ENCODE data around the gene SEMA3B. TPM values are rescaled to one million over a fixed set of nuclear protein-coding genes. Genes with fewer than 3 reads are reported as not detected.

The SEMA3B gene
- total RNA-seq, 4 donors from 2014 or later, result 59.5 to 423 (median 122) TPM

DNA sequence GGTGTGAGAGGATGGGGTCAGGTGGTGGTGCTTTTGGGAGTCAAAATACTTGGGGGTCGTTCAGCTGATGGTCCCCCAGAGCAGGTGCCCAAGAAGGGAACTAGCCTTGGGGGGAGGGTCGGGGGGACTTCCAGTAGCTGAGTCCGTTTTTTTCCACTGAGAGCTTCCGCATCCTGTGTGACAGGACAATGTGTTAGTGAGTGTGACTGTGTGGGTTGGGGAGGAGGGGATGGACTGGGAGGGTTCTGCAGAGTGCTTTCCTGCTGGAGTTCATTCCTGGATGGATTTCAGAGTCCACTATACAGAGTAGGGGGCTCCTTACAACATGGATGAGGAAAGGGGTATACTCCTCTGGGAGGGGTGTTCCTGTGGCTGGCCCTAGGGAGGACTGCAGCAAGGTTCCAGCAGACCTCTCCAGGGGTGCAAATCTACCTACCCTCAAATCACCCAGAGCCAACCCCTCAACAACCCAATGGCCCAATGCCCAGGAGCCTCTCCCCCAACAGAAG lies 54.2 kb downstream of the SEMA3B start:
- Histone ChIP-seq H3K36me3 (no peaks in the 10 kb centered on the region), H3K27me3 (no peaks in the 10 kb centered on the region), H3K4me3 (no peak overlapping the region), H3K9me3 (no peaks in the 10 kb centered on the region), H3K4me1 (peaks cover 21 to 62% (median 50%) of the 10 kb centered on the region in 4 donors), H3K27ac (peak overlapping the region; percentile 92 to 94 (median 92))
- in situ Hi-C loops (cut with MboI; ENCODE audit: low pct_ligation_motif_present in 1 of 4, low pct_unique_long_range_greater_than_20kb in 1 of 4, low sequenced_read_pairs in 3 of 4), result no loop called here
- WGBS, 2 donors (ENCODE audit: low coverage in 1 of 2), result 45 to 46% methylated on average over 4 of the region's 4 CpGs
- DNase-seq, result no peak
- intact Hi-C loops (cut with DNase I; ENCODE audit: low total_unique reads), result no loop called here
- TF ChIP-seq, protein P1, sequence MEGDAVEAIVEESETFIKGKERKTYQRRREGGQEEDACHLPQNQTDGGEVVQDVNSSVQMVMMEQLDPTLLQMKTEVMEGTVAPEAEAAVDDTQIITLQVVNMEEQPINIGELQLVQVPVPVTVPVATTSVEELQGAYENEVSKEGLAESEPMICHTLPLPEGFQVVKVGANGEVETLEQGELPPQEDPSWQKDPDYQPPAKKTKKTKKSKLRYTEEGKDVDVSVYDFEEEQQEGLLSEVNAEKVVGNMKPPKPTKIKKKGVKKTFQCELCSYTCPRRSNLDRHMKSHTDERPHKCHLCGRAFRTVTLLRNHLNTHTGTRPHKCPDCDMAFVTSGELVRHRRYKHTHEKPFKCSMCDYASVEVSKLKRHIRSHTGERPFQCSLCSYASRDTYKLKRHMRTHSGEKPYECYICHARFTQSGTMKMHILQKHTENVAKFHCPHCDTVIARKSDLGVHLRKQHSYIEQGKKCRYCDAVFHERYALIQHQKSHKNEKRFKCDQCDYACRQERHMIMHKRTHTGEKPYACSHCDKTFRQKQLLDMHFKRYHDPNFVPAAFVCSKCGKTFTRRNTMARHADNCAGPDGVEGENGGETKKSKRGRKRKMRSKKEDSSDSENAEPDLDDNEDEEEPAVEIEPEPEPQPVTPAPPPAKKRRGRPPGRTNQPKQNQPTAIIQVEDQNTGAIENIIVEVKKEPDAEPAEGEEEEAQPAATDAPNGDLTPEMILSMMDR (IDR thresholded peaks at IDR 0.05), result no peak
- TF ChIP-seq EP300 (IDR thresholded peaks at IDR 0.05; ENCODE audit: low read depth), result no peak
- TF ChIP-seq POLR2A (IDR thresholded peaks at IDR 0.05), result no peak
- no peak for TF ChIP-seq POLR2AphosphoS5 (IDR thresholded peaks at IDR 0.05)

DNA sequence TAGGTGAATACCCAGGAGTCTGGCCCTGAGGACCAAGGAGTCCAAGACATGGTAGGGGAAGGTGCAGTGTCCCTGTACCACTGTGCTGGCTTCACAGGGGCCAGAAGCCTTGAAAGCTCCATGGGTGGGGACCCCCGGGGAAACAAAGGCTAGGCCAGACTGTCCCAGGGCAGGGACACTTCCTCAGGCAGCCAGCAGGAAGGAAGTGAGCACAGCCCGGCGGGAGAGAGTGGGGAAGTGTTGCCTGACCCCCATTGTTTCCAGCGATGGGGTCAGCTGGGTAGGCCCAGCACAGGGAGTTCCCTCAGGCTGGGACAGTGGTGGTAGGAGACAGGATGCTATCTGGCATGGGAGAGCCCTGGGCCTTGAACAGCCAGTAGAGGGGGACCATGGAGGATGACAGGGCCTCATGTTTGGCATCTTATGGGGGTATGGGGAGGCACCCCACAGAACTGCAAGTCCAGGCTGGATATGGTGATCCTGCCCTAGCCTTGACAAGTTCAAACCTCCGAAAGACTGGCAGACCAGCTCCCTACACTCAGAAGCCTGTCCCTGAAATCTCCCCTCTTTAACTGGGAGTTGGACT lies 54.8 kb downstream of the SEMA3B start:
- Histone ChIP-seq H3K4me1 (peaks cover 18 to 60% (median 49%) of the 10 kb centered on the region in 4 donors), H3K36me3 (no peaks in the 10 kb centered on the region), H3K27ac (peak overlapping the region; percentile 92 to 94 (median 92)), H3K4me3 (no peak overlapping the region), H3K27me3 (no peaks in the 10 kb centered on the region), H3K9me3 (no peaks in the 10 kb centered on the region)
- WGBS, 2 donors (ENCODE audit: low coverage in 1 of 2), result 33 to 67% methylated on average over 1 to 5 of the region's 5 CpGs
- TF ChIP-seq POLR2AphosphoS5 (IDR thresholded peaks at IDR 0.05) (peak in 1 of 3 donors; percentile 45), POLR2A (IDR thresholded peaks at IDR 0.05) (no peak), EP300 (IDR thresholded peaks at IDR 0.05; ENCODE audit: low read depth) (no peak)
- in situ Hi-C loops (cut with MboI; ENCODE audit: low pct_ligation_motif_present in 1 of 4, low pct_unique_long_range_greater_than_20kb in 1 of 4, low sequenced_read_pairs in 3 of 4), result no loop called here
- DNase-seq, result no peak
- intact Hi-C loops (cut with DNase I; ENCODE audit: low total_unique reads), result no loop called here

DNA sequence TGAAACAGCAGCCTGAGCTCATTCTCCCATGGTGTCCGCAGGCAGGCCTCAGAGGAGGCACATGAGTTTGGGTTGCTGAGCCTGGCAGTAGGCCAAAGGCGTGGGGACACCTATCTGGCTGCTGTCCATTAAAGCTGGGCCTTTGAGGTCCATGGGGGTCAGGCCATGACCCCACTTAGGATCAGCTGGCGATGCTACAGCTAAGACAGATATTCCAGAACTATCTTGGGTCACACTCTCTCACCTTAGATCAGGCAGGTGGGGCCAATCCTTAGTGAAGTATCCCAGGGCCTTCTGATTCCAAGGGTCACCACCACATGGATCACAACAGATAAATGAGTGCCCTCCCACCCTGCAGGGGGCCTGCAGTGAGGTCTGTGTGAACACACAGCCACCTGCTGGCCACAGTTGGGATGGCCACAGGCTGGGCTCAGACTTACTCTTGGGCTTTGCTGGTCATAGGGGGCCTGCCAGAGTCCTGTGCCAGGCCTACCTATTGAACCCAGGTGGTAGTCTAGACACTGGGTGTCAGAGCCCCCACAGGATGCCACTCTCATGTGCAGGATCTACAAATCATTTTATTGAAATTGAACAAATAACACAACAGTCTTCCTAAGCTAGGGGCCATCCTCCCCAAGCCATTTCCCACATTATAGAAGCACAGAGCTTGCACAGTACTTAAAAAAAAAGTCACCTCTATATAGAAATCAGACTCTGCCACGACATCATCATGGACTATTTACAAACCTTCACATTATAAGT lies 55.6 kb downstream of the SEMA3B start:
- WGBS, 2 donors (ENCODE audit: low coverage in 1 of 2), result 13 to 48% methylated on average over 1 to 4 of the region's 4 CpGs
- Histone ChIP-seq H3K27ac (peak overlapping the region; percentile 92 to 94 (median 92)), H3K4me1 (peaks cover 18 to 56% (median 44%) of the 10 kb centered on the region in 4 donors), H3K9me3 (no peaks in the 10 kb centered on the region), H3K36me3 (peaks cover 0 to 1% (median 0%) of the 10 kb centered on the region in 4 donors), H3K4me3 (no peak overlapping the region), H3K27me3 (no peaks in the 10 kb centered on the region)
- intact Hi-C loops (cut with DNase I; ENCODE audit: low total_unique reads) (no loop called here), in situ Hi-C loops (cut with MboI; ENCODE audit: low pct_ligation_motif_present in 1 of 4, low pct_unique_long_range_greater_than_20kb in 1 of 4, low sequenced_read_pairs in 3 of 4) (no loop called here)
- TF ChIP-seq EP300 (IDR thresholded peaks at IDR 0.05; ENCODE audit: low read depth) (no peak), POLR2AphosphoS5 (IDR thresholded peaks at IDR 0.05) (no peak)
- TF ChIP-seq, protein P1 (IDR thresholded peaks at IDR 0.05), result peak; percentile 77 to 89 (median 81)
- DNase-seq, result peak; percentile 65

DNA sequence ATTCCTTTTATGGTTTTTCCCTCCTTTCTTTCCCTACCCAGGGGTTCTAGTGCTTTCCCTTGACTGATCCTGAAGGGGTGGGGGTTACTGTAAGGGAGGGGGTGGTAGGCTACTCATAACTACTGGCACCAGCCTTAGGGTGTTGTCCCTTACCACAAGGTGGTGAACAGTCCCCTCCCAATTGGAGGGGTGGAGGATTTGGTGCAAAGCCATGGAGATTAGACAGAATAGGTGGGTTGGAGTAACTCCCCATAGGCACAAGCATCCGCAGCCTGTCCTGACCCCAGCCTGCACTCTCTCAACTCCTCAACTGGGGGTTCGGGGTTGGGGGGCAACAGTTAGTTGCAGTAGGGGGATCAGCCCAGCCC lies 56.1 kb downstream of the SEMA3B start:
- no peak for DNase-seq
- Histone ChIP-seq H3K36me3 (peaks cover 0 to 7% (median 0%) of the 10 kb centered on the region in 4 donors), H3K4me3 (no peak overlapping the region), H3K9me3 (no peaks in the 10 kb centered on the region), H3K27ac (no peak overlapping the region), H3K27me3 (no peaks in the 10 kb centered on the region), H3K4me1 (peaks cover 15 to 50% (median 39%) of the 10 kb centered on the region in 4 donors)
- in situ Hi-C loops (cut with MboI; ENCODE audit: low pct_ligation_motif_present in 1 of 4, low pct_unique_long_range_greater_than_20kb in 1 of 4, low sequenced_read_pairs in 3 of 4) (no loop called here), intact Hi-C loops (cut with DNase I; ENCODE audit: low total_unique reads) (no loop called here)
- 93% methylated on average over 2 of the region's 2 CpGs; no CpG with 5 or more reads in 1 of the 2 donors for WGBS, 2 donors (ENCODE audit: low coverage in 1 of 2)
- no peak for TF ChIP-seq EP300 (IDR thresholded peaks at IDR 0.05; ENCODE audit: low read depth)

DNA sequence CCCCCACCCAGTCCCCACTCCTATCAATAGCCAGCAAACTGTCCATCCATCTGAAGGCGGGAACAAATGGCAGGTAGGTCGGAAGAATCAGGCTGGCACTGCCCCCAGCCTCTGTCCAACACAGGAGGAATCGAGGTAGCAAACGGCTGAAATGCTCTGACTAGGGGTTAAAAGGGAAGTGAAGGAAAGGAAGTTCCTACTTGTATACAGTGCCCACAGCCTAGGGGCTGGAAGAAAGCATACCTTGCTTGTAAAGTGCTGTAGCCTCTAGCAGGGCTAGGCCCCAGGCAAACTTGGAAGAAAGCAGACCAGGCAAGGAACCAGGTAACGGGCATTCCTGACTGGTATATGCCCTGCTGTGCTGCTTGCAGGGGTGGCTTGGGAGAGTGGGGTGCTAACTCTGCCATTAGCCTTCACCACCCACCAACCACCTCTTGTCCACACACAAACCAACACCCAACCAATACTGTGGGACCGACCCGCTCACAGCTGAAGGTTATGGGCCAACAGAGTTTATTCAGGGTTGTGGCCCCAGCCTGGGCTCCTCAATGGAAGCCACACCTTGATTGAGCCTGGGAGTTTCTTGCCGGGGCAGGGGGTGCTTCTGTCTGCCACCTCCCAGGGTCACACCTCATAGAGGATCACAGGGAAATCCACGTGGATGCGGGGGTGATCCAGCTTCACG lies 56.7 kb downstream of the SEMA3B start:
- TF ChIP-seq EP300 (IDR thresholded peaks at IDR 0.05; ENCODE audit: low read depth), result no peak
- TF ChIP-seq, protein P1 (IDR thresholded peaks at IDR 0.05), result no peak
- no peak for TF ChIP-seq POLR2AphosphoS5 (IDR thresholded peaks at IDR 0.05)
- no peak for TF ChIP-seq POLR2A (IDR thresholded peaks at IDR 0.05)
- H3K36me3 ChIP-seq, result peaks cover 0 to 12% (median 0%) of the 10 kb centered on the region in 4 donors
- no peaks in the 10 kb centered on the region for H3K9me3 ChIP-seq
- H3K27me3 ChIP-seq, result no peaks in the 10 kb centered on the region
- no peak overlapping the region for H3K27ac ChIP-seq
- peaks cover 12 to 45% (median 35%) of the 10 kb centered on the region in 4 donors for H3K4me1 ChIP-seq
- intact Hi-C loops (cut with DNase I; ENCODE audit: low total_unique reads), result no loop called here
- 68 to 87% methylated on average over 4 to 11 of the region's 11 CpGs for WGBS, 2 donors (ENCODE audit: low coverage in 1 of 2)
- no peak for DNase-seq
- H3K4me3 ChIP-seq, result no peak overlapping the region
- in situ Hi-C loops (cut with MboI; ENCODE audit: low pct_ligation_motif_present in 1 of 4, low pct_unique_long_range_greater_than_20kb in 1 of 4, low sequenced_read_pairs in 3 of 4), result no loop called here
